ENCODE data around the gene ZDHHC20. TPM values are rescaled to one million over a fixed set of nuclear protein-coding genes. Genes with fewer than 3 reads are reported as not detected.
A peak's percentile ranks its signal among the peaks of the same experiment; 100 is the strongest.

ZDHHC20 gene
- total RNA-seq, 1 experiment from 2014 or later: 90.6 TPM

- peaks cover 21% of the 10 kb centered on the region for H3K4me1 Mint-ChIP-seq (ENCODE audit: low read depth, unreplicated experiment)
Observed at GRCh38 chr13:21463424-21463823, 4.3 kb upstream of the ZDHHC20 start.

GRCh38 chr13:21461131-21461530 is 2.0 kb upstream of the ZDHHC20 start:
- H3K27ac Mint-ChIP-seq (ENCODE audit: unreplicated experiment): no peak overlapping the region

More at GRCh38 chr13:21463424-21463823, 4.3 kb upstream of the ZDHHC20 start:
- BruUV-seq (replicated peaks): no TSS peak
- Mint-ChIP-seq H3K27me3 (ENCODE audit: unreplicated experiment) (no peaks in the 10 kb centered on the region), H3K36me3 (ENCODE audit: insufficient read depth, unreplicated experiment) (peaks cover 7% of the 10 kb centered on the region), H3K9me3 (ENCODE audit: low read depth, unreplicated experiment) (no peaks in the 10 kb centered on the region), H3K27ac (ENCODE audit: unreplicated experiment) (no peak overlapping the region), H3K4me3 (ENCODE audit: low read depth, unreplicated experiment) (no peak overlapping the region)
- CTCF ChIA-PET: no interaction called here
- no peak for DNase-seq
- intact Hi-C loops (cut with micrococcal nuclease; ENCODE audit: unreplicated experiment): no loop called here
- TF ChIP-seq CTCF (IDR thresholded peaks at IDR 0.05; ENCODE audit: unreplicated experiment): no peak

GRCh38 chr13:21458451-21458812 is 671 bp downstream of the ZDHHC20 start:
- peak; percentile 52 for DNase-seq
- no peaks in the 10 kb centered on the region for H3K9me3 Mint-ChIP-seq (ENCODE audit: low read depth, unreplicated experiment)
- intact Hi-C loops (cut with micrococcal nuclease; ENCODE audit: unreplicated experiment): loop anchor here (5.0 kb wide), 1 partner anchor 56 kb away; no protein-coding TSS in a partner anchor
- no peaks in the 10 kb centered on the region for H3K27me3 Mint-ChIP-seq (ENCODE audit: unreplicated experiment)
- CTCF ChIA-PET: no interaction called here
- H3K27ac Mint-ChIP-seq (ENCODE audit: unreplicated experiment): peak overlapping the region; percentile 39
- no peak for TF ChIP-seq CTCF (IDR thresholded peaks at IDR 0.05; ENCODE audit: unreplicated experiment)
- peaks cover 16% of the 10 kb centered on the region for H3K4me1 Mint-ChIP-seq (ENCODE audit: low read depth, unreplicated experiment)
- TSS peak; percentile 30 for BruUV-seq (replicated peaks)
- H3K4me3 Mint-ChIP-seq (ENCODE audit: low read depth, unreplicated experiment): peak overlapping the region; percentile 86
- H3K36me3 Mint-ChIP-seq (ENCODE audit: insufficient read depth, unreplicated experiment): peaks cover 21% of the 10 kb centered on the region

More at GRCh38 chr13:21461131-21461530, 2.0 kb upstream of the ZDHHC20 start:
- Mint-ChIP-seq H3K9me3 (ENCODE audit: low read depth, unreplicated experiment) (no peaks in the 10 kb centered on the region), H3K4me3 (ENCODE audit: low read depth, unreplicated experiment) (no peak overlapping the region), H3K4me1 (ENCODE audit: low read depth, unreplicated experiment) (peaks cover 21% of the 10 kb centered on the region), H3K27me3 (ENCODE audit: unreplicated experiment) (no peaks in the 10 kb centered on the region), H3K36me3 (ENCODE audit: insufficient read depth, unreplicated experiment) (peaks cover 21% of the 10 kb centered on the region)
- no TSS peak for BruUV-seq (replicated peaks)
- intact Hi-C loops (cut with micrococcal nuclease; ENCODE audit: unreplicated experiment): no loop called here
- CTCF ChIA-PET: no interaction called here
- no peak for TF ChIP-seq CTCF (IDR thresholded peaks at IDR 0.05; ENCODE audit: unreplicated experiment)
- no peak for DNase-seq

GRCh38 chr13:21453387-21454081 is 5.6 kb downstream of the ZDHHC20 start:
- CTCF ChIA-PET: no interaction called here
- BruUV-seq (replicated peaks): no TSS peak
- Mint-ChIP-seq H3K27me3 (ENCODE audit: unreplicated experiment) (no peaks in the 10 kb centered on the region), H3K4me3 (ENCODE audit: low read depth, unreplicated experiment) (no peak overlapping the region), H3K36me3 (ENCODE audit: insufficient read depth, unreplicated experiment) (peaks cover 18% of the 10 kb centered on the region), H3K27ac (ENCODE audit: unreplicated experiment) (no peak overlapping the region), H3K4me1 (ENCODE audit: low read depth, unreplicated experiment) (peaks cover 16% of the 10 kb centered on the region), H3K9me3 (ENCODE audit: low read depth, unreplicated experiment) (no peaks in the 10 kb centered on the region)
- DNase-seq: no peak
- no peak for TF ChIP-seq CTCF (IDR thresholded peaks at IDR 0.05; ENCODE audit: unreplicated experiment)
- intact Hi-C loops (cut with micrococcal nuclease; ENCODE audit: unreplicated experiment): no loop called here
